ENCODE data around the gene TMEM258. TPM values are rescaled to one million over a fixed set of nuclear protein-coding genes. Genes with fewer than 3 reads are reported as not detected.

The TMEM258 gene
- total RNA-seq, 1 experiment from 2014 or later = 184 TPM

GRCh38 chr11:61826930-61827570 lies 34.7 kb upstream of the TMEM258 start:
- no peaks in the 10 kb centered on the region for H3K36me3 Mint-ChIP-seq (ENCODE audit: insufficient read depth, unreplicated experiment)
- intact Hi-C loops (cut with micrococcal nuclease) = no loop called here
- peaks cover 8% of the 10 kb centered on the region for H3K4me1 Mint-ChIP-seq (ENCODE audit: insufficient read depth, unreplicated experiment)
- peak overlapping the region; percentile 75 for H3K4me3 Mint-ChIP-seq (ENCODE audit: unreplicated experiment)
- no peak for DNase-seq (ENCODE audit: unreplicated experiment)
- CTCF ChIA-PET = interaction anchor here (1.5 kb wide), 1 partner anchor 30 kb away, joined by 4 read pairs; no protein-coding TSS in a partner anchor
- BruUV-seq (replicated peaks) = no TSS peak
- H3K9me3 Mint-ChIP-seq (ENCODE audit: unreplicated experiment) = no peaks in the 10 kb centered on the region
- POLR2A ChIA-PET = no interaction called here
- H3K27ac Mint-ChIP-seq (ENCODE audit: low read depth, unreplicated experiment) = no peak overlapping the region
- no peaks in the 10 kb centered on the region for H3K27me3 Mint-ChIP-seq (ENCODE audit: insufficient read depth, unreplicated experiment)
- TF ChIP-seq CTCF (IDR thresholded peaks at IDR 0.05; ENCODE audit: unreplicated experiment) = no peak

GRCh38 chr11:61820174-61820573 lies 27.8 kb upstream of the TMEM258 start:
- POLR2A ChIA-PET = interaction anchor here (0.6 to 4.0 kb wide), 15 partner anchors 8 to 720 kb away, joined by 3 to 27 read pairs (median 5); partner anchors contain the start of genes FADS2, FADS3, FEN1 and FTH1
- no TSS peak for BruUV-seq (replicated peaks)
- DNase-seq (ENCODE audit: unreplicated experiment) = peak; percentile 74
- no peak for TF ChIP-seq CTCF (IDR thresholded peaks at IDR 0.05; ENCODE audit: unreplicated experiment)
- Mint-ChIP-seq H3K27me3 (ENCODE audit: insufficient read depth, unreplicated experiment) (no peaks in the 10 kb centered on the region), H3K4me1 (ENCODE audit: insufficient read depth, unreplicated experiment) (peaks cover 26% of the 10 kb centered on the region), H3K4me3 (ENCODE audit: unreplicated experiment) (no peak overlapping the region), H3K9me3 (ENCODE audit: unreplicated experiment) (no peaks in the 10 kb centered on the region), H3K27ac (ENCODE audit: low read depth, unreplicated experiment) (peak overlapping the region; percentile 77), H3K36me3 (ENCODE audit: insufficient read depth, unreplicated experiment) (no peaks in the 10 kb centered on the region)
- CTCF ChIA-PET = interaction anchor here (0.6 to 5.0 kb wide), 7 partner anchors 9 to 253 kb away, joined by 3 to 33 read pairs (median 3); no protein-coding TSS in a partner anchor
- intact Hi-C loops (cut with micrococcal nuclease) = no loop called here

GRCh38 chr11:61817471-61818202 lies 25.2 kb upstream of the TMEM258 start:
- intact Hi-C loops (cut with micrococcal nuclease) = no loop called here
- ChIA-PET CTCF (interaction anchor here (0.7 to 5.0 kb wide), 6 partner anchors 20 to 264 kb away, joined by 3 to 33 read pairs (median 6); partner anchors contain the start of gene FEN1), POLR2A (interaction anchor here (0.6 to 5.0 kb wide), 6 partner anchors 11 to 739 kb away, joined by 3 to 27 read pairs (median 6); partner anchors contain the start of genes FADS2, FEN1 and TMEM258)
- TF ChIP-seq CTCF (IDR thresholded peaks at IDR 0.05; ENCODE audit: unreplicated experiment) = no peak
- no peak for DNase-seq (ENCODE audit: unreplicated experiment)
- BruUV-seq (replicated peaks) = TSS peak; percentile 37
- Mint-ChIP-seq H3K9me3 (ENCODE audit: unreplicated experiment) (no peaks in the 10 kb centered on the region), H3K27me3 (ENCODE audit: insufficient read depth, unreplicated experiment) (no peaks in the 10 kb centered on the region), H3K27ac (ENCODE audit: low read depth, unreplicated experiment) (no peak overlapping the region), H3K4me1 (ENCODE audit: insufficient read depth, unreplicated experiment) (peaks cover 32% of the 10 kb centered on the region), H3K4me3 (ENCODE audit: unreplicated experiment) (peak overlapping the region; percentile 93), H3K36me3 (ENCODE audit: insufficient read depth, unreplicated experiment) (peaks cover 10% of the 10 kb centered on the region)

All from MCF 10A (cell line).